WTC11 (cell line): ENCODE results near the gene STX5. TPM values are rescaled to one million over a fixed set of nuclear protein-coding genes. Genes with fewer than 3 reads are reported as not detected.

Experiments
- CBFB ChIP-seq: sonication (generic); formaldehyde crosslinking; IDR thresholded peaks from 2 replicates; pipeline ENCODE4 v1.8.1; 2022; ENCODE audit warnings: mild to moderate bottlenecking, low read depth, missing genetic modification reagents
- CREB1 ChIP-seq: sonication (generic); formaldehyde crosslinking; IDR thresholded peaks from 2 replicates; pipeline ENCODE4 v1.8.0; 2023; ENCODE audit warnings: mild to moderate bottlenecking, missing genetic modification reagents
- CREM ChIP-seq: sonication (generic); formaldehyde crosslinking; IDR thresholded peaks from 2 replicates; pipeline ENCODE4 v1.8.1; 2022; ENCODE audit warnings: mild to moderate bottlenecking, missing genetic modification reagents, moderate library complexity
- E2F1 ChIP-seq: sonication (generic); formaldehyde crosslinking; IDR thresholded peaks from 2 replicates; pipeline ENCODE4 v1.8.0; 2022; ENCODE audit warnings: mild to moderate bottlenecking, missing genetic modification reagents
- ESRRA ChIP-seq: sonication (generic); formaldehyde crosslinking; IDR thresholded peaks from 2 replicates; pipeline ENCODE4 v1.8.1; 2022; ENCODE audit warnings: mild to moderate bottlenecking, missing genetic modification reagents, borderline replicate concordance
- ETV6 ChIP-seq: sonication (generic); formaldehyde crosslinking; IDR thresholded peaks from 2 replicates; pipeline ENCODE4 v1.8.1; 2022; ENCODE audit warnings: mild to moderate bottlenecking, missing genetic modification reagents
- FOXJ3 ChIP-seq: sonication (generic); formaldehyde crosslinking; IDR thresholded peaks from 2 replicates; pipeline ENCODE4 v1.9.0; 2021; ENCODE audit warnings: missing genetic modification reagents, mild to moderate bottlenecking, borderline replicate concordance
- GABPB1 ChIP-seq: sonication (generic); formaldehyde crosslinking; IDR thresholded peaks from 2 replicates; pipeline ENCODE4 v1.8.1; 2023; ENCODE audit warnings: mild to moderate bottlenecking, missing genetic modification reagents
- GTF2I ChIP-seq: fragments of 250-450 bp; sonication (Bioruptor Pico); conservative IDR thresholded peaks from 2 replicates; pipeline ENCODE4 v1.4.0; 2021; ENCODE audit warnings: mild to moderate bottlenecking
- HMGA2 ChIP-seq: fragments of 250-450 bp; sonication (Bioruptor Pico); IDR thresholded peaks from 2 replicates; pipeline ENCODE4 v1.4.0; 2021; ENCODE audit warnings: mild to moderate bottlenecking, moderate library complexity
- IRF2 ChIP-seq: sonication (generic); formaldehyde crosslinking; IDR thresholded peaks from 2 replicates; pipeline ENCODE4 v1.8.0; 2022; ENCODE audit warnings: low read depth, missing genetic modification reagents, borderline replicate concordance
- JAZF1 ChIP-seq: fragments of 250-450 bp; sonication (Bioruptor Pico); IDR thresholded peaks from 2 replicates; pipeline ENCODE4 v1.9.0; 2021; ENCODE audit warnings: moderate library complexity, mild to moderate bottlenecking, inconsistent platforms
- JUN ChIP-seq: sonication (generic); formaldehyde crosslinking; IDR thresholded peaks from 2 replicates; pipeline ENCODE4 v1.8.0; 2023; ENCODE audit warnings: mild to moderate bottlenecking, missing genetic modification reagents
- MXD4 ChIP-seq: fragments of 250-450 bp; sonication (Bioruptor Pico); IDR thresholded peaks from 2 replicates; pipeline ENCODE4 v1.8.0; 2021; ENCODE audit warnings: mild to moderate bottlenecking, moderate library complexity, borderline replicate concordance
- MYBL2 ChIP-seq: sonication (generic); formaldehyde crosslinking; IDR thresholded peaks from 2 replicates; pipeline ENCODE4 v1.8.1; 2023; ENCODE audit warnings: mild to moderate bottlenecking, moderate library complexity, missing genetic modification reagents
- NR1H2 ChIP-seq: sonication (generic); formaldehyde crosslinking; IDR thresholded peaks from 2 replicates; pipeline ENCODE4 v1.9.0; 2021; ENCODE audit warnings: mild to moderate bottlenecking, moderate library complexity, missing genetic modification reagents
- NR2C2 ChIP-seq: sonication (generic); formaldehyde crosslinking; IDR thresholded peaks from 2 replicates; pipeline ENCODE4 v1.8.0; 2022; ENCODE audit warnings: mild to moderate bottlenecking, missing genetic modification reagents
- SMAD4 ChIP-seq: sonication (generic); formaldehyde crosslinking; IDR thresholded peaks from 2 replicates; pipeline ENCODE4 v1.8.0; 2022; ENCODE audit warnings: mild to moderate bottlenecking, missing genetic modification reagents
- SOX15 ChIP-seq: fragments of 250-450 bp; sonication (Bioruptor Pico); IDR thresholded peaks from 2 replicates; pipeline ENCODE4 v1.9.0; 2021; ENCODE audit warnings: mild to moderate bottlenecking
- STAT6 ChIP-seq: sonication (generic); formaldehyde crosslinking; conservative IDR thresholded peaks from 2 replicates; pipeline ENCODE4 v1.8.1; 2023; ENCODE audit warnings: mild to moderate bottlenecking, low read depth, missing genetic modification reagents, moderate library complexity
- TCF7 ChIP-seq: sonication (generic); formaldehyde crosslinking; IDR thresholded peaks from 2 replicates; pipeline ENCODE4 v1.8.0; 2022; ENCODE audit warnings: mild to moderate bottlenecking, low read depth, missing genetic modification reagents, moderate library complexity
- TEAD1 ChIP-seq: sonication (generic); formaldehyde crosslinking; IDR thresholded peaks from 2 replicates; pipeline ENCODE4 v1.8.0; 2022; ENCODE audit warnings: mild to moderate bottlenecking, missing genetic modification reagents
- ZBTB43 ChIP-seq: sonication (generic); formaldehyde crosslinking; IDR thresholded peaks from 2 replicates; pipeline ENCODE4 v1.8.1; 2023; ENCODE audit warnings: mild to moderate bottlenecking, missing genetic modification reagents
- ZMAT4 ChIP-seq: fragments of 250-450 bp; sonication (Bioruptor Pico); IDR thresholded peaks from 2 replicates; pipeline ENCODE4 v1.9.0; 2021; ENCODE audit warnings: mild to moderate bottlenecking
- ZNF121 ChIP-seq: sonication (generic); formaldehyde crosslinking; IDR thresholded peaks from 2 replicates; pipeline ENCODE4 v1.8.0; 2023; ENCODE audit warnings: missing genetic modification reagents
- ZNF263 ChIP-seq: sonication (generic); formaldehyde crosslinking; IDR thresholded peaks from 2 replicates; pipeline ENCODE4 v1.8.1; 2022; ENCODE audit warnings: low read depth, mild to moderate bottlenecking, moderate library complexity, missing genetic modification reagents
- ZNF317 ChIP-seq: sonication (generic); formaldehyde crosslinking; IDR thresholded peaks from 2 replicates; pipeline ENCODE4 v1.8.1; 2023; ENCODE audit warnings: low read depth, mild to moderate bottlenecking, moderate library complexity, missing genetic modification reagents, borderline replicate concordance
- ZNF532 ChIP-seq: fragments of 250-450 bp; sonication (Bioruptor Pico); IDR thresholded peaks from 2 replicates; pipeline ENCODE4 v1.9.0; 2021; ENCODE audit warnings: mild to moderate bottlenecking, borderline replicate concordance
- total RNA-seq: library from RNA; stranded (reverse); gene quantifications from 3 replicates; pipeline ENCODE4 v1.2.3, GENCODE V29; 2021

STX5 gene
- total RNA-seq, 1 experiment from 2014 or later = 30.2 TPM

GRCh38 chr11:62855571-62856332, 23.9 kb upstream of the STX5 start (continued):
- no peak for TF ChIP-seq STAT6 (CRISPR knock-in tag)
- peak; percentile 31; the same call in 1 of the 2 replicates for TF ChIP-seq MYBL2
- TF ChIP-seq NR1H2 = no peak
- no peak; the same call in 1 of the 2 replicates for TF ChIP-seq IRF2 (CRISPR knock-in tag)
- peak; percentile 83 for TF ChIP-seq ZNF532 (CRISPR knock-in tag)
- TF ChIP-seq FOXJ3 = no peak; the same call in 1 of the 2 replicates
- peak; percentile 88; the same call in 1 of the 2 replicates for TF ChIP-seq ZMAT4
- TF ChIP-seq JUN = 0 out of 2 replicates have a peak, but pooled peaks have one; percentile 91
- TF ChIP-seq ESRRA = no peak; the same call in 1 of the 2 replicates
- TF ChIP-seq HMGA2 (CRISPR knock-in tag) = peak; percentile 4; the same call in 1 of the 2 replicates
- TF ChIP-seq ZNF121 (CRISPR knock-in tag) = no peak
- no peak for TF ChIP-seq CBFB (CRISPR knock-in tag)
- TF ChIP-seq GABPB1 (CRISPR knock-in tag) = peak; percentile 67
- no peak; the same call in 1 of the 2 replicates for TF ChIP-seq CREB1 (CRISPR knock-in tag)
- TF ChIP-seq ZBTB43 (CRISPR knock-in tag) = peak; percentile 80
- TF ChIP-seq ZNF317 = no peak
- no peak for TF ChIP-seq SMAD4 (CRISPR knock-in tag)
- TF ChIP-seq MXD4 (CRISPR knock-in tag) = no peak
- peak; percentile 97 for TF ChIP-seq ETV6
- peak; percentile 86; the same call in 1 of the 2 replicates for TF ChIP-seq TEAD1
- TF ChIP-seq E2F1 = peak; percentile 46; the same call in 1 of the 2 replicates
- TF ChIP-seq JAZF1 = no peak
- no peak for TF ChIP-seq GTF2I (CRISPR knock-in tag)
- no peak for TF ChIP-seq ZNF263 (CRISPR knock-in tag)
- peak; percentile 60 for TF ChIP-seq CREM (CRISPR knock-in tag)
- TF ChIP-seq TCF7 (CRISPR knock-in tag) = peak; percentile 81; the same call in 1 of the 2 replicates
- no peak for TF ChIP-seq SOX15 (CRISPR knock-in tag)
- TF ChIP-seq NR2C2 (CRISPR knock-in tag) = no peak
